Panc1 (cell line): ENCODE measurements around the gene PDPK1. TPM values are rescaled to one million over a fixed set of nuclear protein-coding genes. Genes with fewer than 3 reads are reported as not detected.
"Not testable (repeated sequence)": the region's sequence is repeated elsewhere in the genome, so short reads cannot be mapped to it uniquely, and the experiment has no call there.

ENCODE experiments used
- ATAC-seq: fragments of 200-7000 bp; cut with Tn5 transposase; 2 replicates; pipeline ENCODE4 v1.9.1; 2020; ENCODE audit warnings: mild to moderate bottlenecking, moderate library complexity
- BruUV-seq: library from RNA; stranded (reverse); fragments of 400-500 nt; replicated peaks from 2 replicates; lab custom pipeline; 2021; lab: Mats Ljungman, UMichigan
- CTCF ChIA-PET: fragments of 300-600 bp; sonication (Branson Sonifier 250); formaldehyde crosslinking; loops from one replicate; lab custom pipeline; 2022; ENCODE audit warnings: antibody characterized with exemption; lab: Charles Lee
- POLR2A ChIA-PET: fragments of 300-600 bp; sonication (Branson Sonifier 250); formaldehyde crosslinking; loops from one replicate; lab custom pipeline; 2022; ENCODE audit warnings: antibody characterized with exemption; lab: Charles Lee
- DNase-seq: peaks from one replicate; pipeline ENCODE4 v3.0.0-alpha.2; 2010; ENCODE audit warnings: low read depth, low spot score
- H3K27ac ChIP-seq: 2 replicates; pipeline ENCODE4 v1.5.1; 2011; ENCODE audit warnings: mild to moderate bottlenecking, low read length, inconsistent platforms
- H3K27me3 ChIP-seq: fragments of 200-500 bp; sonication (Bioruptor generic); 2 replicates; pipeline ENCODE4 v1.6.0; 2014; ENCODE audit warnings: low read length, inconsistent platforms; ENCODE audit not compliant: control insufficient read depth, insufficient read depth
- H3K36me3 ChIP-seq: fragments of 200-500 bp; sonication (Bioruptor generic); 2 replicates; pipeline ENCODE4 v1.5.1; 2014; ENCODE audit warnings: inconsistent platforms, mild to moderate bottlenecking, low read length, moderate library complexity; ENCODE audit not compliant: control insufficient read depth, insufficient read depth
- H3K4me1 ChIP-seq: 2 replicates; pipeline ENCODE4 v1.5.1; 2011; ENCODE audit warnings: inconsistent platforms, mild to moderate bottlenecking, low read length, moderate library complexity; ENCODE audit not compliant: control insufficient read depth, insufficient read depth
- H3K4me3 ChIP-seq, 2 experiments: 2 replicates each; pipeline ENCODE4 v1.5.1; 2011 to 2012; ENCODE audit warnings: low read depth in 2 of 2, low read length in 2 of 2, mild to moderate bottlenecking in 2 of 2, inconsistent platforms in 1 of 2, moderate library complexity in 1 of 2
- H3K9me3 ChIP-seq: fragments of 200-500 bp; sonication (Bioruptor generic); 2 replicates; pipeline ENCODE4 v1.5.1; 2014; ENCODE audit warnings: low read depth, mild to moderate bottlenecking, inconsistent platforms, low read length, moderate library complexity; ENCODE audit not compliant: control insufficient read depth, insufficient read depth
- POLR2AphosphoS5 ChIP-seq: IDR thresholded peaks from 2 replicates; pipeline ENCODE4 v1.6.1; 2012; ENCODE audit warnings: mild to moderate bottlenecking, low read depth, low read length, moderate library complexity
- SIN3A ChIP-seq: IDR thresholded peaks from 2 replicates; pipeline ENCODE4 v1.6.1; 2012; ENCODE audit warnings: low read depth, mild to moderate bottlenecking, low read length, moderate library complexity, borderline replicate concordance; ENCODE audit not compliant: insufficient read depth
- TCF7L2 ChIP-seq: IDR thresholded peaks from 2 replicates; pipeline ENCODE4 v1.6.1; 2011; ENCODE audit warnings: mild to moderate bottlenecking, low read depth, low read length, inconsistent platforms
- in situ Hi-C: cut with HindIII; loops from 2 replicates; pipeline ENCODE4 v1.10.0; 2016; ENCODE audit warnings: low sequenced_read_pairs, low pct_unique_long_range_greater_than_20kb
- intact Hi-C: fragments of 100-400 bp; cut with micrococcal nuclease; formaldehyde crosslinking; loops from one replicate; pipeline ENCODE4 v1.10.0; 2022; ENCODE audit not compliant: unreplicated experiment
- total RNA-seq: library from RNA; stranded (reverse); gene quantifications from one replicate; pipeline ENCODE4 v1.2.1, GENCODE V29; 2021; ENCODE audit not compliant: unreplicated experiment
- TF ChIP-seq, protein P1 (sequence below), 2 experiments: IDR thresholded peaks; 2 replicates each; pipeline ENCODE4 v1.6.1; 2011 to 2012; ENCODE audit warnings: low read depth in 2 of 2, control low read depth in 1 of 2, low read length in 1 of 2, mild to moderate bottlenecking in 1 of 2, moderate library complexity in 1 of 2; ENCODE audit not compliant: insufficient read depth in 1 of 2
- TF ChIP-seq, protein P2 (sequence below): fragments of 450-650 bp; IDR thresholded peaks from 2 replicates; pipeline ENCODE4 v1.5.1; 2017; ENCODE audit warnings: mild to moderate bottlenecking

Gene PDPK1
- total RNA-seq, 1 experiment from 2014 or later: 43.2 TPM

DNA sequence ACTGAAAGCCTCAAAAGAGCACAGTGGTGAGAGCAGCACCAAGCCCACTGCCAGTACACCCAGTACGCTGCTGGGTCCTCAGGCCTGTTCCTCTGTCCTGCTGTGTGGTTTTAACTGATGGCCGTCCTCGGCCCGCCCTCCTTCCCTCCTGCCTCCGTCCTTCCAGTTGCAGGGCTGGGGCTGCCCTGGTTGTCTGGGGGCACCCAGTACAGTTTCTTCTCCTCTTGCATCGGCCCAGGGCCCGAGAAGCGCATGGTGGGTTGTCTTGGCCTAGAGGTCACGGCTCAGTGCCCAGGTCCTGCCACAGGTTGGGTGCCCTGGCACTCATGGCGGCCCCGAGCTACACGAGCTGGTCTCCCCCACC is 73.7 kb downstream of the PDPK1 start:
- TF ChIP-seq SIN3A (no peak), POLR2AphosphoS5 (no peak), TCF7L2 (no peak)
- TF ChIP-seq, protein P1, sequence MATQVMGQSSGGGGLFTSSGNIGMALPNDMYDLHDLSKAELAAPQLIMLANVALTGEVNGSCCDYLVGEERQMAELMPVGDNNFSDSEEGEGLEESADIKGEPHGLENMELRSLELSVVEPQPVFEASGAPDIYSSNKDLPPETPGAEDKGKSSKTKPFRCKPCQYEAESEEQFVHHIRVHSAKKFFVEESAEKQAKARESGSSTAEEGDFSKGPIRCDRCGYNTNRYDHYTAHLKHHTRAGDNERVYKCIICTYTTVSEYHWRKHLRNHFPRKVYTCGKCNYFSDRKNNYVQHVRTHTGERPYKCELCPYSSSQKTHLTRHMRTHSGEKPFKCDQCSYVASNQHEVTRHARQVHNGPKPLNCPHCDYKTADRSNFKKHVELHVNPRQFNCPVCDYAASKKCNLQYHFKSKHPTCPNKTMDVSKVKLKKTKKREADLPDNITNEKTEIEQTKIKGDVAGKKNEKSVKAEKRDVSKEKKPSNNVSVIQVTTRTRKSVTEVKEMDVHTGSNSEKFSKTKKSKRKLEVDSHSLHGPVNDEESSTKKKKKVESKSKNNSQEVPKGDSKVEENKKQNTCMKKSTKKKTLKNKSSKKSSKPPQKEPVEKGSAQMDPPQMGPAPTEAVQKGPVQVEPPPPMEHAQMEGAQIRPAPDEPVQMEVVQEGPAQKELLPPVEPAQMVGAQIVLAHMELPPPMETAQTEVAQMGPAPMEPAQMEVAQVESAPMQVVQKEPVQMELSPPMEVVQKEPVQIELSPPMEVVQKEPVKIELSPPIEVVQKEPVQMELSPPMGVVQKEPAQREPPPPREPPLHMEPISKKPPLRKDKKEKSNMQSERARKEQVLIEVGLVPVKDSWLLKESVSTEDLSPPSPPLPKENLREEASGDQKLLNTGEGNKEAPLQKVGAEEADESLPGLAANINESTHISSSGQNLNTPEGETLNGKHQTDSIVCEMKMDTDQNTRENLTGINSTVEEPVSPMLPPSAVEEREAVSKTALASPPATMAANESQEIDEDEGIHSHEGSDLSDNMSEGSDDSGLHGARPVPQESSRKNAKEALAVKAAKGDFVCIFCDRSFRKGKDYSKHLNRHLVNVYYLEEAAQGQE (IDR thresholded peaks at IDR 0.05; ENCODE audit: insufficient read depth in 1 of 2, low read depth in 2 of 2, low read length in 1 of 2): no peak
- TF ChIP-seq, protein P2, sequence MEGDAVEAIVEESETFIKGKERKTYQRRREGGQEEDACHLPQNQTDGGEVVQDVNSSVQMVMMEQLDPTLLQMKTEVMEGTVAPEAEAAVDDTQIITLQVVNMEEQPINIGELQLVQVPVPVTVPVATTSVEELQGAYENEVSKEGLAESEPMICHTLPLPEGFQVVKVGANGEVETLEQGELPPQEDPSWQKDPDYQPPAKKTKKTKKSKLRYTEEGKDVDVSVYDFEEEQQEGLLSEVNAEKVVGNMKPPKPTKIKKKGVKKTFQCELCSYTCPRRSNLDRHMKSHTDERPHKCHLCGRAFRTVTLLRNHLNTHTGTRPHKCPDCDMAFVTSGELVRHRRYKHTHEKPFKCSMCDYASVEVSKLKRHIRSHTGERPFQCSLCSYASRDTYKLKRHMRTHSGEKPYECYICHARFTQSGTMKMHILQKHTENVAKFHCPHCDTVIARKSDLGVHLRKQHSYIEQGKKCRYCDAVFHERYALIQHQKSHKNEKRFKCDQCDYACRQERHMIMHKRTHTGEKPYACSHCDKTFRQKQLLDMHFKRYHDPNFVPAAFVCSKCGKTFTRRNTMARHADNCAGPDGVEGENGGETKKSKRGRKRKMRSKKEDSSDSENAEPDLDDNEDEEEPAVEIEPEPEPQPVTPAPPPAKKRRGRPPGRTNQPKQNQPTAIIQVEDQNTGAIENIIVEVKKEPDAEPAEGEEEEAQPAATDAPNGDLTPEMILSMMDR: no peak

DNA sequence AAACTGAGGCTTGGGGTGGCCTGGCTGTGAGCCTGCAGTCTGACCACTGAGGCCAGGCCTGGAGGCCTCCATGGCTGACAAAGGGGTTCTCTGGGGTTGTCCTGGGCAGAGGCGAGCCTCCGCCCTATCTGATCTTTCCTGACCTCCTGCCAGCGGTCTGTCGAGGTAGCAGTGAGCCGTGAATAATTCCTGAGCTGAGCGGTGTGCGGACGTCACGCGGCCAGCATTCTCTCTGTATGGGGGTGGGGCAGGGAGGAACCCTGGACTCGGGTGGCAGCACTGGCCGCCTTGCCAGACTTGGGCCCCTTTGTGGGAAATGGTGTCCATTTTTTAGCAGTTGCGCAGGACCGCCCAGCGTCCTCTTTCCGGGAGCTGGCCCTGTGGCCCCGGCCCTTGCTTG is 74.1 kb downstream of the PDPK1 start:
- H3K4me3 ChIP-seq, CTCF ChIA-PET, H3K4me1 ChIP-seq, intact Hi-C loops, DNase-seq, H3K27ac ChIP-seq, H3K36me3 ChIP-seq, in situ Hi-C loops, POLR2A ChIA-PET, ATAC-seq, BruUV-seq, H3K27me3 ChIP-seq, H3K9me3 ChIP-seq: not testable (repeated sequence)

More for the DNA sequence above, 73.7 kb downstream of the PDPK1 start:
- no peak for ATAC-seq
- POLR2A ChIA-PET: no interaction called here
- no TSS peak for BruUV-seq
- H3K27ac ChIP-seq: no peak overlapping the region
- in situ Hi-C loops (no loop called here), intact Hi-C loops (no loop called here)
- H3K4me3 ChIP-seq: no peak overlapping the region
- CTCF ChIA-PET: no interaction called here
- H3K9me3 ChIP-seq: no peaks in the 10 kb centered on the region
- H3K27me3 ChIP-seq: no peaks in the 10 kb centered on the region
- H3K4me1 ChIP-seq: no peaks in the 10 kb centered on the region; the same call in 1 of the 2 replicates
- no peak for DNase-seq
- H3K36me3 ChIP-seq: 0 out of 2 replicates have a peak, but pooled peaks cover 3% of the 10 kb centered on the region

DNA sequence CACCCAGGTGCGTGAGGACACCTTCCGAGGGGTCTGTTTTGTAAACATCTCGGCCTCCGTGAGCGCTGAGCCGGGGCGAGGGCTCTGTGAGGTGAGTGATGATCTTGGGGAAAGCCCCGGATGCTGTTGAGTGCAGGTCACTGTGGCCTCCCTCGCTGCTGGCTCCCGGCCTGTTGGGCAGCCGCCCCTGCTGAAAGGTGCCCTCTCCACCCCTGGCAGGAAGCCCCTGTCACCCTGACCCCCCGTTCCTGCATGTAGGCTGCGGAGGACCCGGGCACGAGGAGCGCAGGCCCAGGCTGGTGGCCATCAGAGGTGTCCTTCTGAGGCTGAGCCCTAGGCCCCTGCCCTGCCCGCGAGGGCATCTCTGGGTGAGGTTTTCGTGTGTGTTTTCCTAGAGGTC is 75.4 kb downstream of the PDPK1 start:
- H3K27ac ChIP-seq, H3K36me3 ChIP-seq, in situ Hi-C loops, CTCF ChIA-PET, H3K4me1 ChIP-seq, BruUV-seq, DNase-seq, H3K9me3 ChIP-seq, ATAC-seq, H3K4me3 ChIP-seq, POLR2A ChIA-PET, intact Hi-C loops, H3K27me3 ChIP-seq: not testable (repeated sequence)
